HepG2 (cell line): ENCODE measurements around the gene ARL5C. TPM values are rescaled to one million over a fixed set of nuclear protein-coding genes. Genes with fewer than 3 reads are reported as not detected.
A peak's percentile ranks its signal among the peaks of the same experiment; 100 is the strongest.

Experiments used
- AGO2 ChIP-seq: fragments of 200-400 bp; formaldehyde crosslinking; optimal IDR thresholded peaks from 2 replicates; pipeline ENCODE3; 2017; ENCODE audit warnings: mild to moderate bottlenecking, low read depth, low read length, moderate library complexity
- ARNT ChIP-seq: fragments of 450-650 bp; IDR thresholded peaks from 2 replicates; pipeline ENCODE4 v1.6.1; 2017
- CREB1 ChIP-seq, 2 experiments: fragments of 450-650 bp in 1 of 2; IDR thresholded peaks; 2 replicates each; pipeline ENCODE4 v1.6.1; 2016 to 2017; ENCODE audit warnings: control low read depth in 1 of 2, mild to moderate bottlenecking in 1 of 2, missing compliant biosample characterization in 1 of 2, missing genetic modification characterization in 1 of 2
- FOXJ3 ChIP-seq: sonication (generic); formaldehyde crosslinking; IDR thresholded peaks from 2 replicates; pipeline ENCODE4 v1.4.0; 2020; ENCODE audit warnings: missing genetic modification reagents, mild to moderate bottlenecking, borderline replicate concordance
- GTF3A ChIP-seq: sonication (generic); formaldehyde crosslinking; conservative IDR thresholded peaks from 2 replicates; pipeline ENCODE4 v1.4.0; 2020; ENCODE audit warnings: mild to moderate bottlenecking, missing genetic modification reagents
- HOXA5 ChIP-seq: sonication (generic); formaldehyde crosslinking; IDR thresholded peaks from 2 replicates; pipeline ENCODE4 v1.4.0; 2020; ENCODE audit warnings: missing genetic modification reagents
- HOXD1 ChIP-seq: sonication (generic); formaldehyde crosslinking; IDR thresholded peaks from 2 replicates; pipeline ENCODE4 v1.5.0; 2020; ENCODE audit warnings: missing genetic modification reagents
- KLF15 ChIP-seq: sonication (generic); formaldehyde crosslinking; IDR thresholded peaks from 2 replicates; pipeline ENCODE4 v1.8.1; 2023; ENCODE audit warnings: borderline replicate concordance, mild to moderate bottlenecking, inconsistent platforms, missing genetic modification reagents, mixed read lengths
- MAX ChIP-seq: IDR thresholded peaks from 2 replicates; pipeline ENCODE4 v1.6.1; 2012; ENCODE audit warnings: inconsistent platforms
- MLLT10 ChIP-seq: sonication (generic); formaldehyde crosslinking; IDR thresholded peaks from 2 replicates; pipeline ENCODE4 v1.4.0; 2020; ENCODE audit warnings: missing genetic modification reagents
- RFXAP ChIP-seq: sonication (generic); formaldehyde crosslinking; IDR thresholded peaks from 2 replicates; pipeline ENCODE4 v1.4.0; 2020; ENCODE audit warnings: missing genetic modification reagents, borderline replicate concordance
- SAP130 ChIP-seq: IDR thresholded peaks from 2 replicates; pipeline ENCODE4 v1.6.1; 2016; ENCODE audit warnings: low read depth
- SRSF4 ChIP-seq: fragments of 200-400 bp; formaldehyde crosslinking; IDR thresholded peaks from one replicate; pipeline ENCODE4 v1.6.1; 2018; ENCODE audit warnings: mild to moderate bottlenecking, low read depth, low read length, moderate library complexity; ENCODE audit not compliant: poor library complexity, severe bottlenecking
- SSRP1 ChIP-seq: IDR thresholded peaks from 2 replicates; pipeline ENCODE4 v1.6.1; 2016; ENCODE audit warnings: control low read depth
- TBX3 ChIP-seq: fragments of 450-650 bp; IDR thresholded peaks from 2 replicates; pipeline ENCODE4 v1.6.1; 2017; ENCODE audit warnings: antibody characterized with exemption, mild to moderate bottlenecking, inconsistent platforms, borderline replicate concordance
- TOPORS ChIP-seq: sonication (generic); formaldehyde crosslinking; IDR thresholded peaks from 2 replicates; pipeline ENCODE4 v1.8.0; 2023; ENCODE audit warnings: mild to moderate bottlenecking, missing genetic modification reagents
- U2AF2 ChIP-seq: fragments of 200-400 bp; formaldehyde crosslinking; IDR thresholded peaks from 2 replicates; pipeline ENCODE4 v1.6.1; 2017; ENCODE audit warnings: low read depth, mild to moderate bottlenecking, low read length
- ZBTB7A ChIP-seq: sonication (generic); formaldehyde crosslinking; IDR thresholded peaks from 2 replicates; pipeline ENCODE4 v1.8.0; 2022; ENCODE audit warnings: mild to moderate bottlenecking, missing genetic modification reagents
- ZNF280B ChIP-seq: sonication (generic); formaldehyde crosslinking; IDR thresholded peaks from 2 replicates; pipeline ENCODE4 v1.5.0; 2020; ENCODE audit warnings: missing genetic modification reagents, mild to moderate bottlenecking, borderline replicate concordance
- ZNF335 ChIP-seq: sonication (generic); formaldehyde crosslinking; IDR thresholded peaks from 2 replicates; pipeline ENCODE4 v1.4.0; 2020; ENCODE audit warnings: missing genetic modification reagents
- ZNF382 ChIP-seq: sonication (generic); formaldehyde crosslinking; IDR thresholded peaks from 2 replicates; pipeline ENCODE4 v1.5.0; 2020; ENCODE audit warnings: missing genetic modification reagents, mild to moderate bottlenecking, borderline replicate concordance
- ZNF652 ChIP-seq: IDR thresholded peaks from 2 replicates; pipeline ENCODE4 v1.6.1; 2016; ENCODE audit warnings: low read depth, borderline replicate concordance
- ZNF7 ChIP-seq: IDR thresholded peaks from 2 replicates; pipeline ENCODE4 v1.6.1; 2016; ENCODE audit warnings: missing biosample characterization, missing genetic modification reagents
- ZNF746 ChIP-seq: sonication (generic); formaldehyde crosslinking; IDR thresholded peaks from 2 replicates; pipeline ENCODE4 v1.8.0; 2022; ENCODE audit warnings: mild to moderate bottlenecking, missing genetic modification reagents
- ZNF782 ChIP-seq: sonication (generic); formaldehyde crosslinking; IDR thresholded peaks from 2 replicates; pipeline ENCODE4 v1.4.0; 2020; ENCODE audit warnings: missing genetic modification reagents, mild to moderate bottlenecking, borderline replicate concordance
- ZNF816 ChIP-seq: sonication (generic); formaldehyde crosslinking; IDR thresholded peaks from 2 replicates; pipeline ENCODE4 v1.8.0; 2022; ENCODE audit warnings: missing genetic modification reagents, mild to moderate bottlenecking, borderline replicate concordance
- polyA plus RNA-seq, 8 experiments: library from polyadenylated mRNA; depleted of rRNA in 3 of 8; stranded (reverse) in 7 of 8; unstranded in 1 of 8; fragments of >200 nt; fragmentation: Illumina TruSeq in 4 of 8; extraction: Trizol in 4 of 8; gene quantifications; 2 replicates each; pipeline versions ENCODE4 v1.2.1 to v1.2.3, GENCODE V29; 2011 to 2016; ENCODE audit warnings: low read depth in 4 of 8, missing spikeins in 1 of 8, mixed read lengths in 1 of 8; ENCODE audit not compliant: insufficient read depth in 1 of 8
- total RNA-seq, 5 experiments: library from RNA; depleted of rRNA; stranded (reverse); fragments of >200 nt; fragmentation: Illumina TruSeq; extraction: Trizol; gene quantifications; 2 replicates each; pipeline ENCODE4 v1.2.3, GENCODE V29; 2016; ENCODE audit warnings: low read depth in 1 of 5
- TF ChIP-seq, protein P1 (sequence below): sonication (generic); formaldehyde crosslinking; IDR thresholded peaks from 2 replicates; pipeline ENCODE4 v1.5.0; 2020; ENCODE audit warnings: missing genetic modification reagents, mild to moderate bottlenecking, borderline replicate concordance
- TF ChIP-seq, protein P2 (sequence below): sonication (generic); formaldehyde crosslinking; IDR thresholded peaks from 2 replicates; pipeline ENCODE4 v1.5.0; 2020; ENCODE audit warnings: missing genetic modification reagents

The ARL5C gene
- total and polyA plus RNA-seq, 2 of the 13 experiments (the other 11 are each of a cell fraction or from before 2014, with no cell fraction given): not detected

DNA sequence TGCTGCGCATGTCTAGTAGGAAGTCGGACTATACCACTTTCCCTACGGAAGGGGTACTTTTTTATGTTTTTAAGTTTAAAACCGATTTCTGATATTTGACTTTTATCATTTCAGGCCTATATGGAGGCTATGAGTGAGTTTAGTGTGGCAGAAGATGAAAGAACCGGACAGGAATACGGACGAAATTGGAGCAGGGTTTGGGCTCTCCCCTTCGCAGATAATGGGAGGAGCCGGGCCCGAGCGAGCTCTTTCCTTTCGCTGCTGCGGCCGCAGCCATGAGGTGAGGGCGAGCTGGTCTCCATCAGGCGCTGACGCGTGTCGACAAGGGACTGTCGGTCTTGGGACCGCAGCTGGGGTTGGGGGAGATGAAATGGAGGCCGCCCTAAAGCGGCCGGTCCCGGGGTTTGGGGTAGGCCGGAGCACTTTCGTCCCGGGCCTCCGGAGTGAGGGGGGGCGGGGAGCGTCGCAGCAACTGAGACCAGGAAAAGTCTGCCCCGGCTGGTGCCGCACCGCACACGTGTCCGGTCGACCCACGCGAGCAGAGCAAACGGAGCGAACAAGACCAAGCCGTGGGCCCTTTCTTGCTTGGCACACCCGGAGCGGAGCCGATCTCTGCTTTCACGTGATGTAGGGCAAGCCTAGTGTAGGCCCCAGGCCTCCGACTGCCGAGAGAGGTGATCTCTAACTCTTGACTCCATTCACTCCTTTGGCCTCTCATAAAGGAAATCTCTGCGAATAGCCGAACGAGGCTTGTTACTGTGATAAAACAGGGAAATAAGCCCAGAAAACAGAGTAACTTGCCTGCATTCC, 34.3 kb upstream of the ARL5C start, which contains the start of gene RPL19 (continued):
- TF ChIP-seq TOPORS (CRISPR knock-in tag) (peak; percentile 52; the same call in 1 of the 2 replicates), RFXAP (CRISPR knock-in tag) (0 out of 2 replicates have a peak, but pooled peaks have one; percentile 19), ZNF816 (0 out of 2 replicates have a peak, but pooled peaks have one; percentile 52), HOXD1 (peak; percentile 17; the same call in 1 of the 2 replicates), AGO2 (peak; percentile 96), MLLT10 (CRISPR knock-in tag) (peak; percentile 66; the same call in 1 of the 2 replicates), SRSF4 (no peak), ZNF782 (peak; percentile 79), TBX3 (no peak), MAX (peak; percentile 94), KLF15 (peak; percentile 80; the same call in 1 of the 2 replicates), ARNT (no peak), ZNF652 (CRISPR knock-in tag) (peak; percentile 48; the same call in 1 of the 2 replicates), ZNF7 (CRISPR knock-in tag) (peak; percentile 57; the same call in 1 of the 2 replicates), ZNF335 (CRISPR knock-in tag) (peak; percentile 79), ZNF280B (CRISPR knock-in tag) (peak; percentile 71), GTF3A (CRISPR knock-in tag) (no peak), ZBTB7A (CRISPR knock-in tag) (no peak), ZNF746 (peak; percentile 45; the same call in 1 of the 2 replicates), SSRP1 (CRISPR knock-in tag) (no peak), CREB1 (IDR thresholded peaks at IDR 0.05) (no peak; the same call in 1 of the 2 replicates), CREB1 (CRISPR knock-in tag; IDR thresholded peaks at IDR 0.05) (no peak; the same call in 1 of the 2 replicates), ZNF382 (CRISPR knock-in tag) (no peak), U2AF2 (peak; percentile 91), SAP130 (CRISPR knock-in tag) (peak; percentile 76; the same call in 1 of the 2 replicates), HOXA5 (CRISPR knock-in tag) (no peak; the same call in none of the 2 replicates), FOXJ3 (CRISPR knock-in tag) (no peak)
- TF ChIP-seq, protein P1, sequence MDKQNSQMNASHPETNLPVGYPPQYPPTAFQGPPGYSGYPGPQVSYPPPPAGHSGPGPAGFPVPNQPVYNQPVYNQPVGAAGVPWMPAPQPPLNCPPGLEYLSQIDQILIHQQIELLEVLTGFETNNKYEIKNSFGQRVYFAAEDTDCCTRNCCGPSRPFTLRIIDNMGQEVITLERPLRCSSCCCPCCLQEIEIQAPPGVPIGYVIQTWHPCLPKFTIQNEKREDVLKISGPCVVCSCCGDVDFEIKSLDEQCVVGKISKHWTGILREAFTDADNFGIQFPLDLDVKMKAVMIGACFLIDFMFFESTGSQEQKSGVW: no peak; the same call in 1 of the 2 replicates
- TF ChIP-seq, protein P2, sequence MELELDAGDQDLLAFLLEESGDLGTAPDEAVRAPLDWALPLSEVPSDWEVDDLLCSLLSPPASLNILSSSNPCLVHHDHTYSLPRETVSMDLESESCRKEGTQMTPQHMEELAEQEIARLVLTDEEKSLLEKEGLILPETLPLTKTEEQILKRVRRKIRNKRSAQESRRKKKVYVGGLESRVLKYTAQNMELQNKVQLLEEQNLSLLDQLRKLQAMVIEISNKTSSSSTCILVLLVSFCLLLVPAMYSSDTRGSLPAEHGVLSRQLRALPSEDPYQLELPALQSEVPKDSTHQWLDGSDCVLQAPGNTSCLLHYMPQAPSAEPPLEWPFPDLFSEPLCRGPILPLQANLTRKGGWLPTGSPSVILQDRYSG (CRISPR knock-in tag): peak; percentile 66; the same call in 1 of the 2 replicates
